Measurements from ENCODE around the gene MBOAT2. TPM values are rescaled to one million over a fixed set of nuclear protein-coding genes. Genes with fewer than 3 reads are reported as not detected.
A peak's percentile ranks its signal among the peaks of the same experiment; 100 is the strongest.
"Not testable (repeated sequence)": the region's sequence is repeated elsewhere in the genome, so short reads cannot be mapped to it uniquely, and the experiment has no call there.

MBOAT2 gene, protein sequence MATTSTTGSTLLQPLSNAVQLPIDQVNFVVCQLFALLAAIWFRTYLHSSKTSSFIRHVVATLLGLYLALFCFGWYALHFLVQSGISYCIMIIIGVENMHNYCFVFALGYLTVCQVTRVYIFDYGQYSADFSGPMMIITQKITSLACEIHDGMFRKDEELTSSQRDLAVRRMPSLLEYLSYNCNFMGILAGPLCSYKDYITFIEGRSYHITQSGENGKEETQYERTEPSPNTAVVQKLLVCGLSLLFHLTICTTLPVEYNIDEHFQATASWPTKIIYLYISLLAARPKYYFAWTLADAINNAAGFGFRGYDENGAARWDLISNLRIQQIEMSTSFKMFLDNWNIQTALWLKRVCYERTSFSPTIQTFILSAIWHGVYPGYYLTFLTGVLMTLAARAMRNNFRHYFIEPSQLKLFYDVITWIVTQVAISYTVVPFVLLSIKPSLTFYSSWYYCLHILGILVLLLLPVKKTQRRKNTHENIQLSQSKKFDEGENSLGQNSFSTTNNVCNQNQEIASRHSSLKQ
- total RNA-seq, result 10 to 100 TPM; 20.0 to 83.0 (median 30.3) TPM

DNA sequence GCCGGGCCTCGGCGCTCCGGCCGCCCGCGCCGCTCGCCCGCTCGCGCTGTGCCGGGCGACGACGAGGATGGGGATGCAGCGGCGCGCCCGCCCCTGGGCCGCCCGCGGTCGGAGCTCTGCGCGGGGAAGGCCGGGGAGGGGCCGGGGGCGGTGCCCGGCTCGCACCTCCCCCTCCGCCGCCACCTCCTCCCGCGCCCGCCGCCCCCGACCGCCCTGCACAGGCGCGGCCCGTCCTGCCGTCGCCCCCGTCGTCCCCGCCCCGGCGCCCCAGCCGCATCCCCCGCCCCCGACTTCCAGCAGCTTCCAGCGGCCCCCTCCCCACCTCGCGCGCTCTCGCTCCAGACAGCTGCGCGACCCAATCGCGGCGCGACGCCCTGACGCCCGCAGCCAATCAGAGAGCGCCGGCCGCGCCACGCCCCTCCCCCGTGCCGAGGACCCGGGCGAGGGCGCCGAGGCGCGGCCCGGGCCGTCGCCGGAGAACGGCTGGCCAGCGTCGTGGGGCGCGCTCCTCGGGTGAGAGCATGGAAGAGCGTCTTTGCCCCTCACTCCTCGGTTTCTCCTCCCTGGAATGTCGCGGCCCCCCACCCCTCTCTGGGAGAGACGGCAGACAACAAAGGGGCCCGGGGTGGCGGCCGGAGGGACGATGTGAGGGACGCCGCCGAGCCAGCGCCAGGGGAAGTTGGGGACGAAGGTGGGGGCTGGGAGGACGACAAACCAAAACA, at the start of gene MBOAT2:
Gene MBOAT2, minus strand, starts transcription at position 69 of the 722 bp plus-strand sequence. CDS start 70 bp downstream, outside the sequence.
- DNase-seq, result peak; percentile 86 to 88
- H3K4me1 ChIP-seq, result no peaks in the 10 kb centered on the region
- no peaks in the 10 kb centered on the region for H3K27me3 ChIP-seq
- H3K4me3 ChIP-seq, result peak within 1 kb of the TSS; percentile 54 to 61
- intact Hi-C loops (cut with DNase I; ENCODE audit: low total_unique reads), result no loop called here
- no peaks in the 10 kb centered on the region for H3K36me3 ChIP-seq
- H3K27ac ChIP-seq, result peak within 1 kb of the TSS; percentile 86 to 89
- H3K9me3 ChIP-seq, result no peaks in the 10 kb centered on the region
- TF ChIP-seq POLR2A (IDR thresholded peaks at IDR 0.05), result peak; percentile 71 to 72
- TF ChIP-seq, protein P1, sequence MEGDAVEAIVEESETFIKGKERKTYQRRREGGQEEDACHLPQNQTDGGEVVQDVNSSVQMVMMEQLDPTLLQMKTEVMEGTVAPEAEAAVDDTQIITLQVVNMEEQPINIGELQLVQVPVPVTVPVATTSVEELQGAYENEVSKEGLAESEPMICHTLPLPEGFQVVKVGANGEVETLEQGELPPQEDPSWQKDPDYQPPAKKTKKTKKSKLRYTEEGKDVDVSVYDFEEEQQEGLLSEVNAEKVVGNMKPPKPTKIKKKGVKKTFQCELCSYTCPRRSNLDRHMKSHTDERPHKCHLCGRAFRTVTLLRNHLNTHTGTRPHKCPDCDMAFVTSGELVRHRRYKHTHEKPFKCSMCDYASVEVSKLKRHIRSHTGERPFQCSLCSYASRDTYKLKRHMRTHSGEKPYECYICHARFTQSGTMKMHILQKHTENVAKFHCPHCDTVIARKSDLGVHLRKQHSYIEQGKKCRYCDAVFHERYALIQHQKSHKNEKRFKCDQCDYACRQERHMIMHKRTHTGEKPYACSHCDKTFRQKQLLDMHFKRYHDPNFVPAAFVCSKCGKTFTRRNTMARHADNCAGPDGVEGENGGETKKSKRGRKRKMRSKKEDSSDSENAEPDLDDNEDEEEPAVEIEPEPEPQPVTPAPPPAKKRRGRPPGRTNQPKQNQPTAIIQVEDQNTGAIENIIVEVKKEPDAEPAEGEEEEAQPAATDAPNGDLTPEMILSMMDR (IDR thresholded peaks at IDR 0.05), result no peak

DNA sequence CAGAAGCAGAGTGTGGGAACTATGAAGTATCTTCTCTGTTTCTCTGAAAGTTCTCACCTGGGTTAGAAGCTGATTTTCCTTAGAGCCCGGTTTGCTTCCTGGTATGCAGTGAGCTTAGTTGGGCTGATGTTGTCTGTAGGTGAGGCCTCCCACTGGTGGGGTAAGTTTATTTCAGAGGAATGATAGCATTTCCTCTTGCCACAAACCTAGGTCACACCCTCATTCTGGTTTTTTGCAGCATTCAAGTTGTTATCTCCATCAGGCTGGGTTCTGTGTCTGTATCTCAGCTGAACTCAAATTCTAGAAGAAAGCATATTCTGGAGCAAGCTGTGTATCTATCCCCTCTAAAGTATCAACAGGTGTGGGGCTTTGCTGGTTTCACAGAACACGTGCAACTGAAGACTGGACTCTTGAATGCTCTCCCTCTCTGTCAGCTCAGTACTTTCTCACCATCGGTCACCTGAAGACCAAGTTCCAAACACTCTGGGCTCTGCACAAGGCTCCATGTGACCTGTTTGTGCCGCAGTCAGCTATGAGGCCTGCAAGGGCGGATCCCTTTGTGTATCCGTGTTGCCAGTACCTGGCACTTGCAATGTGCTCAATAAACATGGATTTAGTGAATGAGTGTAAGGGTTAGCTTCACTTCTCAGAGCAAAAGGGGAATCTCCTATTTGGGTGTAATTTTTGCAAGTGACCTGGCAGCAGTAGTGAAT, 49.5 kb upstream of the MBOAT2 start:
- no peaks in the 10 kb centered on the region for H3K27me3 ChIP-seq
- no peak for TF ChIP-seq POLR2A (IDR thresholded peaks at IDR 0.05)
- TF ChIP-seq, protein P1 (IDR thresholded peaks at IDR 0.05), result no peak
- no peaks in the 10 kb centered on the region for H3K36me3 ChIP-seq
- no peak for DNase-seq
- no peak overlapping the region for H3K27ac ChIP-seq
- no peaks in the 10 kb centered on the region for H3K9me3 ChIP-seq
- H3K4me1 ChIP-seq, result no peaks in the 10 kb centered on the region
- intact Hi-C loops (cut with DNase I; ENCODE audit: low total_unique reads), result no loop called here
- no peak overlapping the region for H3K4me3 ChIP-seq

DNA sequence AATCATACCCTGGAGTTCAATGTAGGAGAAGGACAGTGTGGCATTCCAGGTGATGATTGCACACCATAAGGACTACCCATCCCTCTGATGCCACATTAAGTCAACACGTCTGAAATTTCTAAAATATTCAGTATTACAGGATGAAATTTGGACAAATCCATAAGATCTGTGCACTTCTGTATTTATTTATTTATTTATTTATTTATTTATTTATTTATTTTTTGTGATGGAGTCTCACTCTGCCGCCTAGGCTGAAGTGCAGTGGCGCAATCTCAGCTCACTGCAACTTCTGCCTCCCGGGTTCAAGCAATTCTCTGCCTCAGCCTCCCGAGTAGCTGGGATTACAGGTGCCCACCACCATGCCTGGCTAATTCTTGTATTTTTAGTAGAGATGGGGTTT, 48.0 kb upstream of the MBOAT2 start:
- intact Hi-C loops (cut with DNase I; ENCODE audit: low total_unique reads); DNase-seq; H3K27me3 ChIP-seq; H3K9me3 ChIP-seq; H3K4me3 ChIP-seq; H3K27ac ChIP-seq; H3K4me1 ChIP-seq; H3K36me3 ChIP-seq: not testable (repeated sequence)

DNA sequence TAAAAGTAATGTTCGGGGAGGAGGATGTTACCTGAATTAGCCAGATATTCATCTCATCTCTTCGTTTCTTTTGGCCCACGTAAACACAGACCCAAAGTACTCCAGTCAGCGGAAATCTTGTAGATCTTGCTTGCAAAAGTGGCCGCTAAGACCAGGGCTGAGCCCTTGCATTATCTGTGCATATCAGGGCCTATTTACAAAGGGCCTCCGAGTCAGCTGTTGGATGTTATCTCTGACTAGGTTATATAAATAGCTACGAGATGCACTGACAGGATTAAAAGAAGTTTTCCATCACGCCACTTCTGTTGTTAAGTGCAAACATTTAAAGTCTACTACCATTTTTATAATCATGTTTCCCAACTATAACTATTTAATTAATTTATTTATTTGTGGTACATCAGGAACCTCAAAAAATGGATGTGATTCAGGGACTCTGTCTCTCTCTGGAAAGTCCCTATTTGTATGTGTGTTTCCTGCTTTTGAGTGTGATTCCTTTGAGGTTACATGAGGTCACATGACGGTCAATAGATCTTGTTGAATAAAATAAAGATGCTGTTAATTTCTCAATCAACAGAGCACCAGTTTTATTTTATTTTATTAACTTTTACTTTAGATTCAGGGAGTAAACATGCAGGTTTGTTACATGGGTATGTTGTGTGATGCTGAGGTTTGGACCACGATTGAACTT, 46.8 kb upstream of the MBOAT2 start:
- H3K27me3 ChIP-seq, result no peaks in the 10 kb centered on the region
- no peaks in the 10 kb centered on the region for H3K9me3 ChIP-seq
- no peak overlapping the region for H3K27ac ChIP-seq
- no peak overlapping the region for H3K4me3 ChIP-seq
- no peaks in the 10 kb centered on the region for H3K4me1 ChIP-seq
- TF ChIP-seq, protein P1 (IDR thresholded peaks at IDR 0.05), result no peak
- TF ChIP-seq POLR2A (IDR thresholded peaks at IDR 0.05), result no peak
- DNase-seq, result no peak
- H3K36me3 ChIP-seq, result no peaks in the 10 kb centered on the region
- intact Hi-C loops (cut with DNase I; ENCODE audit: low total_unique reads), result no loop called here

DNA sequence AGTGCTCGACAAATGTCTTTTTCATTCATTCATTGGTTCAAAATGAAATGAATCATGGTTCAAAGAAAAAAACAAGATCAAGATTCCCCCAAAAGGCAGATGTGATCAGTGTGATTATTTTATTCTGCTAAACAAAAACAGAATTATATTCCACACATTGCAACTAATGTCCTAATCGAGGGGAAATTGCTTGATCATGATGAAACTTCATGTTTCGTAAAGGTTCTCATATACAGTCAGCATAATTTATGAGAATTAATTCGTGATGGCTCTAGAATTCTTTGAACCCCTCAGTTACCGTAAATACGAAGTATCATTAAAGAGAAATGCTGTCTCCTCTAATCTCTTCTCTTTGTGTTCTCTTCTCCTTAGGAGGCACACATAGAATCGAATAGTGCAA, 42.1 kb upstream of the MBOAT2 start:
- Histone ChIP-seq H3K9me3 (no peaks in the 10 kb centered on the region), H3K4me1 (no peaks in the 10 kb centered on the region), H3K27ac (no peak overlapping the region), H3K36me3 (no peaks in the 10 kb centered on the region), H3K27me3 (no peaks in the 10 kb centered on the region), H3K4me3 (no peak overlapping the region)
- TF ChIP-seq, protein P1 (IDR thresholded peaks at IDR 0.05), result no peak
- TF ChIP-seq POLR2A (IDR thresholded peaks at IDR 0.05), result no peak
- DNase-seq, result no peak
- intact Hi-C loops (cut with DNase I; ENCODE audit: low total_unique reads), result no loop called here

DNA sequence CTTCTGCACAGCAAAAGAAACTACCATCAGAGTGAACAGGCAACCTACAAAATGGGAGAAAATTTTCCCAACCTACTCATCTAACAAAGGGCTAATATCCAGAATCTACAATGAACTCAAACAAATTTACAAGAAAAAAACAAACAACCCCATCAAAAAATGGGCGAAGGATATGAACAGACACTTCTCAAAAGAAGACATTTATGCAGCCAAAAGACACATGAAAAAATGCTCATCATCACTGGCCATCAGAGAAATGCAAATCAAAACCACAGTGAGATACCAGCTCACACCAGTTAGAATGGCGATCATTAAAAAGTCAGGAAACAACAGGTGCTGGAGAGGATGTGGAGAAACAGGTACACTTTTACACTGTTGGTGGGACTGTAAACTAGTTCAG, 40.0 kb upstream of the MBOAT2 start:
- H3K36me3 ChIP-seq; DNase-seq; H3K9me3 ChIP-seq; intact Hi-C loops (cut with DNase I; ENCODE audit: low total_unique reads); H3K27me3 ChIP-seq; H3K4me3 ChIP-seq; H3K27ac ChIP-seq; H3K4me1 ChIP-seq: not testable (repeated sequence)
